HepG2 (cell line): ENCODE data around the gene PDE4D.

Source experiments
- DMTF1 ChIP-seq: sonication (generic); formaldehyde crosslinking; IDR thresholded peaks from 2 replicates; pipeline ENCODE4 v1.4.0; 2020; ENCODE audit warnings: mild to moderate bottlenecking, missing genetic modification reagents
- FOXP4 ChIP-seq: sonication (generic); formaldehyde crosslinking; IDR thresholded peaks from 2 replicates; pipeline ENCODE4 v1.4.0; 2020; ENCODE audit warnings: missing genetic modification reagents
- GTF2F1 ChIP-seq: fragments of 150-350 bp; IDR thresholded peaks from 2 replicates; pipeline ENCODE4 v1.6.1; 2014; ENCODE audit warnings: low read length
- SETDB1 ChIP-seq: sonication (generic); formaldehyde crosslinking; IDR thresholded peaks from 2 replicates; pipeline ENCODE4 v1.5.1; 2020; ENCODE audit warnings: missing genetic modification reagents, mild to moderate bottlenecking, borderline replicate concordance
- USF2 ChIP-seq, 2 experiments: sonication (generic) in 1 of 2; formaldehyde crosslinking in 1 of 2; IDR thresholded peaks; 2 replicates each; pipeline versions ENCODE4 v1.5.1 to v1.6.1; 2011 to 2020; ENCODE audit warnings: borderline replicate concordance in 1 of 2, low read depth in 1 of 2, low read length in 1 of 2, mild to moderate bottlenecking in 1 of 2, missing genetic modification reagents in 1 of 2, moderate library complexity in 1 of 2
- YY1 ChIP-seq: IDR thresholded peaks from 2 replicates; pipeline ENCODE4 v1.6.1; 2011; ENCODE audit warnings: low read length, low read depth, moderate library complexity, mild to moderate bottlenecking; ENCODE audit not compliant: insufficient read depth, insufficient replicate concordance
- ZBTB2 ChIP-seq: sonication (generic); formaldehyde crosslinking; IDR thresholded peaks from 2 replicates; pipeline ENCODE4 v1.8.0; 2022; ENCODE audit warnings: low read depth, missing genetic modification reagents
- ZNF382 ChIP-seq: sonication (generic); formaldehyde crosslinking; IDR thresholded peaks from 2 replicates; pipeline ENCODE4 v1.5.0; 2020; ENCODE audit warnings: missing genetic modification reagents, mild to moderate bottlenecking, borderline replicate concordance
- ZNF678 ChIP-seq: sonication (generic); formaldehyde crosslinking; IDR thresholded peaks from 2 replicates; pipeline ENCODE4 v1.4.0; 2020; ENCODE audit warnings: mild to moderate bottlenecking, missing genetic modification reagents

GRCh38 chr5:59260973-59261372, 632.6 kb downstream of the PDE4D start:
- TF ChIP-seq ZNF678 (no peak), GTF2F1 (no peak), USF2 (IDR thresholded peaks at IDR 0.05; ENCODE audit: low read depth, low read length) (no peak), USF2 (CRISPR knock-in tag; IDR thresholded peaks at IDR 0.05; ENCODE audit: borderline replicate concordance) (no peak), DMTF1 (no peak), ZBTB2 (no peak), FOXP4 (CRISPR knock-in tag) (no peak), ZNF382 (CRISPR knock-in tag) (no peak), SETDB1 (no peak), YY1 (no peak)
